HepG2 (cell line): ENCODE measurements around the gene DRAP1. TPM values are rescaled to one million over a fixed set of nuclear protein-coding genes. Genes with fewer than 3 reads are reported as not detected.

Source experiments
- EHMT2 ChIP-seq: fragments of 200-600 bp; sonication (generic); IDR thresholded peaks from 2 replicates; pipeline ENCODE4 v1.7.0; 2017; ENCODE audit warnings: antibody characterized with exemption, low read depth, low read length, borderline replicate concordance
- MEIS1 ChIP-seq: sonication (generic); formaldehyde crosslinking; IDR thresholded peaks from 2 replicates; pipeline ENCODE4 v1.9.0; 2021; ENCODE audit warnings: mild to moderate bottlenecking, missing genetic modification reagents, moderate library complexity, borderline replicate concordance
- NFE2L2 ChIP-seq: fragments of 150-350 bp; IDR thresholded peaks from 2 replicates; pipeline ENCODE4 v1.6.1; 2014; ENCODE audit warnings: low read length
- SALL1 ChIP-seq: sonication (generic); formaldehyde crosslinking; IDR thresholded peaks from 2 replicates; pipeline ENCODE4 v1.8.0; 2022; ENCODE audit warnings: mild to moderate bottlenecking, missing genetic modification reagents
- U2AF1 ChIP-seq: fragments of 200-400 bp; formaldehyde crosslinking; optimal IDR thresholded peaks from 2 replicates; pipeline ENCODE3; 2017; ENCODE audit warnings: mild to moderate bottlenecking, low read depth, low read length
- ZFX ChIP-seq: sonication (generic); formaldehyde crosslinking; IDR thresholded peaks from 2 replicates; pipeline ENCODE4 v1.4.0; 2020; ENCODE audit warnings: mild to moderate bottlenecking, low read depth, missing genetic modification reagents, moderate library complexity
- ZMYM2 ChIP-seq: sonication (generic); formaldehyde crosslinking; IDR thresholded peaks from 2 replicates; pipeline ENCODE4 v1.8.0; 2022; ENCODE audit warnings: mild to moderate bottlenecking, missing genetic modification reagents
- ZNF460 ChIP-seq: sonication (generic); formaldehyde crosslinking; IDR thresholded peaks from 2 replicates; pipeline ENCODE4 v1.5.1; 2020; ENCODE audit warnings: missing genetic modification reagents, mild to moderate bottlenecking, borderline replicate concordance
- ZNF839 ChIP-seq: sonication (generic); formaldehyde crosslinking; IDR thresholded peaks from 2 replicates; pipeline ENCODE4 v1.4.0; 2020; ENCODE audit warnings: missing genetic modification reagents, mild to moderate bottlenecking, borderline replicate concordance
- ZSCAN9 ChIP-seq: IDR thresholded peaks from 2 replicates; pipeline ENCODE4 v1.6.1; 2016; ENCODE audit warnings: borderline replicate concordance
- polyA plus RNA-seq, 8 experiments: library from polyadenylated mRNA; depleted of rRNA in 3 of 8; stranded (reverse) in 7 of 8; unstranded in 1 of 8; fragments of >200 nt; fragmentation: Illumina TruSeq in 4 of 8; extraction: Trizol in 4 of 8; gene quantifications; 2 replicates each; pipeline versions ENCODE4 v1.2.1 to v1.2.3, GENCODE V29; 2011 to 2016; ENCODE audit warnings: low read depth in 4 of 8, missing spikeins in 1 of 8, mixed read lengths in 1 of 8; ENCODE audit not compliant: insufficient read depth in 1 of 8
- total RNA-seq, 5 experiments: library from RNA; depleted of rRNA; stranded (reverse); fragments of >200 nt; fragmentation: Illumina TruSeq; extraction: Trizol; gene quantifications; 2 replicates each; pipeline ENCODE4 v1.2.3, GENCODE V29; 2016; ENCODE audit warnings: low read depth in 1 of 5
- TF ChIP-seq, protein P1 (sequence below), 2 experiments: IDR thresholded peaks; 2 replicates each; pipeline ENCODE4 v1.6.1; 2011 to 2012; ENCODE audit warnings: low read length in 2 of 2, borderline replicate concordance in 1 of 2, low read depth in 1 of 2, mild to moderate bottlenecking in 1 of 2, moderate library complexity in 1 of 2
- TF ChIP-seq, protein P2 (sequence below): sonication (generic); formaldehyde crosslinking; IDR thresholded peaks from 2 replicates; pipeline ENCODE4 v1.4.0; 2020; ENCODE audit warnings: missing genetic modification reagents
- TF ChIP-seq, protein P3 (sequence below): sonication (generic); formaldehyde crosslinking; IDR thresholded peaks from 2 replicates; pipeline ENCODE4 v1.8.0; 2022; ENCODE audit warnings: mild to moderate bottlenecking, missing genetic modification reagents; ENCODE audit not compliant: insufficient replicate concordance
- TF ChIP-seq, protein P4 (sequence below): sonication (generic); formaldehyde crosslinking; IDR thresholded peaks from 2 replicates; pipeline ENCODE4 v1.8.0; 2022; ENCODE audit warnings: mild to moderate bottlenecking, missing genetic modification reagents, moderate library complexity

DRAP1 gene
- total and polyA plus RNA-seq, 2 of the 13 experiments (the other 11 are each of a cell fraction or from before 2014, with no cell fraction given) = 46.8 to 52.3 TPM

DNA sequence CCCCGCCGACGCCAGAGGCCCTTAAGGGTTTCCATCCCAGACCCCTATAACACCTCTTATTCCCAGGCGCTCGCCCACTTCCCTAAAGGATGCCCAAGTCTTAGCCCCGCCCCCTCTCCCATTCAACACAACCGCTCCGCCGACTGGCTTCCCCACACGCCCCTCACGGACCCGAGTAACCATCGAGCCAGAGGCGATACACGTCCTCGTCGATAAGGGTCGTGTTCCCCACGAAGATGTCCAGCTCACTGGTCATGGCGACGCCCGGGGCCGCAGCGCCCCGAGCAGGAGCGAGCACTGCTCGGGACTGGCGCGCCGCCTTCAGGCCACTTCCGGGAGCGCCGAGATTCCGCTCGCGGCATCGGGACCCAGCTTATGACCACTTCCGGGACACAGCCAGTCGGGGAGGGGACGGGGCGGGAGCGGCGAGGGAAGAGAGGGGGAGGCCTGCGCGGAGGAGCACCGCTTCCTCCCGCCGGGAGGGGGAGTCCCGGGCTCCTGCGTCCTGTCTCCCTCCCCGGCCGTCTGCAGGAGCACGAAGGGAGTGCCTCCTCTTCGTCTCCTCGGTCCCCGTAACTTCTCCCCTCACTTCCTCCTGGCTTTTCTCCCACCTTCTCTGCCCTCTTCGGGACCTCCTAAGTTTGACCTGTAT is 30.9 kb upstream of the DRAP1 start, which contains the start of gene FIBP (continued):
- TF ChIP-seq, protein P1, sequence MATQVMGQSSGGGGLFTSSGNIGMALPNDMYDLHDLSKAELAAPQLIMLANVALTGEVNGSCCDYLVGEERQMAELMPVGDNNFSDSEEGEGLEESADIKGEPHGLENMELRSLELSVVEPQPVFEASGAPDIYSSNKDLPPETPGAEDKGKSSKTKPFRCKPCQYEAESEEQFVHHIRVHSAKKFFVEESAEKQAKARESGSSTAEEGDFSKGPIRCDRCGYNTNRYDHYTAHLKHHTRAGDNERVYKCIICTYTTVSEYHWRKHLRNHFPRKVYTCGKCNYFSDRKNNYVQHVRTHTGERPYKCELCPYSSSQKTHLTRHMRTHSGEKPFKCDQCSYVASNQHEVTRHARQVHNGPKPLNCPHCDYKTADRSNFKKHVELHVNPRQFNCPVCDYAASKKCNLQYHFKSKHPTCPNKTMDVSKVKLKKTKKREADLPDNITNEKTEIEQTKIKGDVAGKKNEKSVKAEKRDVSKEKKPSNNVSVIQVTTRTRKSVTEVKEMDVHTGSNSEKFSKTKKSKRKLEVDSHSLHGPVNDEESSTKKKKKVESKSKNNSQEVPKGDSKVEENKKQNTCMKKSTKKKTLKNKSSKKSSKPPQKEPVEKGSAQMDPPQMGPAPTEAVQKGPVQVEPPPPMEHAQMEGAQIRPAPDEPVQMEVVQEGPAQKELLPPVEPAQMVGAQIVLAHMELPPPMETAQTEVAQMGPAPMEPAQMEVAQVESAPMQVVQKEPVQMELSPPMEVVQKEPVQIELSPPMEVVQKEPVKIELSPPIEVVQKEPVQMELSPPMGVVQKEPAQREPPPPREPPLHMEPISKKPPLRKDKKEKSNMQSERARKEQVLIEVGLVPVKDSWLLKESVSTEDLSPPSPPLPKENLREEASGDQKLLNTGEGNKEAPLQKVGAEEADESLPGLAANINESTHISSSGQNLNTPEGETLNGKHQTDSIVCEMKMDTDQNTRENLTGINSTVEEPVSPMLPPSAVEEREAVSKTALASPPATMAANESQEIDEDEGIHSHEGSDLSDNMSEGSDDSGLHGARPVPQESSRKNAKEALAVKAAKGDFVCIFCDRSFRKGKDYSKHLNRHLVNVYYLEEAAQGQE (IDR thresholded peaks at IDR 0.05; ENCODE audit: borderline replicate concordance in 1 of 2, low read depth in 1 of 2, low read length in 2 of 2) = peak in 1 of 2 experiments; percentile 28; a peak in 1 of 4 replicates
- TF ChIP-seq EHMT2 = no peak
- TF ChIP-seq ZMYM2 = 0 out of 2 replicates have a peak, but pooled peaks have one; percentile 33
- TF ChIP-seq ZNF839 = no peak; the same call in 1 of the 2 replicates
- TF ChIP-seq, protein P2, sequence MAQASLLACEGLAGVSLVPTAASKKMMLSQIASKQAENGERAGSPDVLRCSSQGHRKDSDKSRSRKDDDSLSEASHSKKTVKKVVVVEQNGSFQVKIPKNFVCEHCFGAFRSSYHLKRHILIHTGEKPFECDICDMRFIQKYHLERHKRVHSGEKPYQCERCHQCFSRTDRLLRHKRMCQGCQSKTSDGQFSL = 0 out of 2 replicates have a peak, but pooled peaks have one; percentile 25
- TF ChIP-seq NFE2L2 = no peak
- TF ChIP-seq MEIS1 (CRISPR knock-in tag) = no peak
- TF ChIP-seq ZSCAN9 (CRISPR knock-in tag) = no peak
- TF ChIP-seq SALL1 (CRISPR knock-in tag) = peak; percentile 48
- TF ChIP-seq, protein P3, sequence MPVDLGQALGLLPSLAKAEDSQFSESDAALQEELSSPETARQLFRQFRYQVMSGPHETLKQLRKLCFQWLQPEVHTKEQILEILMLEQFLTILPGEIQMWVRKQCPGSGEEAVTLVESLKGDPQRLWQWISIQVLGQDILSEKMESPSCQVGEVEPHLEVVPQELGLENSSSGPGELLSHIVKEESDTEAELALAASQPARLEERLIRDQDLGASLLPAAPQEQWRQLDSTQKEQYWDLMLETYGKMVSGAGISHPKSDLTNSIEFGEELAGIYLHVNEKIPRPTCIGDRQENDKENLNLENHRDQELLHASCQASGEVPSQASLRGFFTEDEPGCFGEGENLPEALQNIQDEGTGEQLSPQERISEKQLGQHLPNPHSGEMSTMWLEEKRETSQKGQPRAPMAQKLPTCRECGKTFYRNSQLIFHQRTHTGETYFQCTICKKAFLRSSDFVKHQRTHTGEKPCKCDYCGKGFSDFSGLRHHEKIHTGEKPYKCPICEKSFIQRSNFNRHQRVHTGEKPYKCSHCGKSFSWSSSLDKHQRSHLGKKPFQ (CRISPR knock-in tag) = peak; percentile 22
- TF ChIP-seq ZNF460 (CRISPR knock-in tag) = no peak
- peak; percentile 71 for TF ChIP-seq ZFX (CRISPR knock-in tag)
- no peak for TF ChIP-seq U2AF1
- TF ChIP-seq, protein P4, sequence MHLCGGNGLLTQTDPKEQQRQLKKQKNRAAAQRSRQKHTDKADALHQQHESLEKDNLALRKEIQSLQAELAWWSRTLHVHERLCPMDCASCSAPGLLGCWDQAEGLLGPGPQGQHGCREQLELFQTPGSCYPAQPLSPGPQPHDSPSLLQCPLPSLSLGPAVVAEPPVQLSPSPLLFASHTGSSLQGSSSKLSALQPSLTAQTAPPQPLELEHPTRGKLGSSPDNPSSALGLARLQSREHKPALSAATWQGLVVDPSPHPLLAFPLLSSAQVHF (CRISPR knock-in tag) = 0 out of 2 replicates have a peak, but pooled peaks have one; percentile 24
